A673 (cell line): ENCODE measurements around the gene ARNT2. TPM values are rescaled to one million over a fixed set of nuclear protein-coding genes. Genes with fewer than 3 reads are reported as not detected.

Experiments
- BruUV-seq: library from RNA; stranded (reverse); fragments of 400-500 nt; replicated peaks from 2 replicates; lab custom pipeline; 2021; lab: Mats Ljungman, UMichigan
- CTCF ChIA-PET: fragments of 300-600 bp; sonication (Branson Sonifier 250); formaldehyde crosslinking; loops from one replicate; lab custom pipeline; 2022; ENCODE audit warnings: antibody characterized with exemption; lab: Charles Lee
- POLR2A ChIA-PET: fragments of 300-600 bp; sonication (Branson Sonifier 250); formaldehyde crosslinking; loops from one replicate; lab custom pipeline; 2022; ENCODE audit warnings: antibody characterized with exemption; ENCODE audit not compliant: low non-redundant PET; lab: Charles Lee
- DNase-seq: peaks from one replicate; pipeline ENCODE4 v3.0.0-alpha.2; 2015; ENCODE audit warnings: low spot score
- H3K27ac ChIP-seq: fragments of 200-600 bp; sonication (generic); 2 replicates; pipeline ENCODE4 v1.5.1; 2016; ENCODE audit warnings: mixed run types, low read depth, mild to moderate bottlenecking, mixed read lengths, antibody characterized with exemption, low read length; ENCODE audit not compliant: poor library complexity, severe bottlenecking
- H3K27me3 ChIP-seq: fragments of 200-600 bp; sonication (generic); replicated peaks from 2 replicates; pipeline ENCODE4 v1.6.1; 2017; ENCODE audit warnings: mixed run types, low read depth, mild to moderate bottlenecking, mixed read lengths, antibody characterized with exemption, low read length; ENCODE audit not compliant: insufficient read depth, poor library complexity
- H3K36me3 ChIP-seq: fragments of 200-600 bp; sonication (generic); 2 replicates; pipeline ENCODE4 v1.6.1; 2016; ENCODE audit warnings: mixed run types, mild to moderate bottlenecking, mixed read lengths, antibody characterized with exemption, low read length; ENCODE audit not compliant: insufficient read depth, poor library complexity, severe bottlenecking
- H3K4me1 ChIP-seq: fragments of 200-600 bp; sonication (generic); 2 replicates; pipeline ENCODE4 v1.6.1; 2017; ENCODE audit warnings: mixed run types, mild to moderate bottlenecking, mixed read lengths, antibody characterized with exemption, low read length; ENCODE audit not compliant: insufficient read depth, poor library complexity, severe bottlenecking
- H3K4me3 ChIP-seq: fragments of 200-600 bp; sonication (generic); 2 replicates; pipeline ENCODE4 v1.5.1; 2016; ENCODE audit warnings: low read depth, mixed run types, mild to moderate bottlenecking, mixed read lengths, low read length; ENCODE audit not compliant: poor library complexity, severe bottlenecking
- H3K9me3 ChIP-seq: fragments of 200-600 bp; sonication (generic); 2 replicates; pipeline ENCODE4 v1.6.1; 2016; ENCODE audit warnings: mixed run types, low read depth, mild to moderate bottlenecking, mixed read lengths, antibody characterized with exemption, low read length; ENCODE audit not compliant: poor library complexity, severe bottlenecking
- EZH2 ChIP-seq: fragments of 200-600 bp; sonication (generic); IDR thresholded peaks from 2 replicates; pipeline ENCODE4 v1.6.1; 2017; ENCODE audit warnings: borderline replicate concordance, low read depth, mild to moderate bottlenecking, mixed read lengths, antibody characterized with exemption, low read length; ENCODE audit not compliant: poor library complexity, severe bottlenecking
- intact Hi-C: fragments of 100-400 bp; cut with micrococcal nuclease; formaldehyde crosslinking; loops from one replicate; pipeline ENCODE4 v1.10.0; 2022; ENCODE audit not compliant: unreplicated experiment
- total RNA-seq: library from RNA; stranded (reverse); gene quantifications from 2 replicates; pipeline ENCODE4 v1.2.3, GENCODE V29; 2021
- TF ChIP-seq, protein P1 (sequence below): fragments of 300-800, 200-600 bp; sonication (generic); conservative IDR thresholded peaks from 2 replicates; pipeline ENCODE4 v1.5.1; 2017; ENCODE audit warnings: low read depth, mild to moderate bottlenecking, antibody characterized with exemption, low read length, moderate library complexity, mixed read lengths

ARNT2 gene
- total RNA-seq, 1 experiment from 2014 or later: 2.1 TPM

DNA sequence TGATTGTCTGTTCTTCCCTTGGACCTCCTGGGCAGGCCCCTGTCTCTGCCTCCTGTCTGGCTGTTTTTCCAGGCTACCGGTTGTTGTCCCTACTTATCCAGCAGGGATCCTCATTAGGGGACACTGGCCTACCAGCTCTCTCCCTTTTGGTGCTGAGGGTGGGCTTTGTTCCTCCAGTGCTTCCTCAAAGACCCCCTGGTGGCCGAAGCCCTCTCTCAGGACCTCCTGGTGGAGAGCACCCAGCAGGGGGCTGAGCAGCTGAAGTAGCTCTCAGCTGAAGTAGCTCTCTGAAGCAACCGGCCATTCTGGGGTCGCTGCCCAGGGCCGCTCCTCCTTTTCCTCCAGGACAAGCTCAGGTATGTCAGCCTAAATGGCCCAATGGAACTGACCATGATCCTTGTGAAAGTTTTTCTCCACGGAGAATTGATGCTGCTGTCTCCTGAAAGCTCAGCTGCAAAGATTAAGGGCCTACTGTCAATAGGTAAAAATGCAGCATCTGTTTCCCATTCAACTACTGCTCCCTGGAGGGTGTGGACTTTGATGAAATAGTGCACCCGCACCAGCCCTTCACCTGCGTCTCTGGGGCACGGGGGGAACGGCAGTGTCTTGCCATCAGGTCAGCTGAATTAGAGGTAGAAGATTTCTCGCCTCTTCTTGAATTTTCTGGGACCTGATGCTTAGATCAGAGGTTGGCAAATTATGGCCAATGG, 27.6 kb downstream of the ARNT2 start:
- intact Hi-C loops: no loop called here
- ChIA-PET POLR2A (no interaction called here), CTCF (no interaction called here)
- H3K27ac ChIP-seq: no peak overlapping the region
- H3K9me3 ChIP-seq: no peaks in the 10 kb centered on the region
- H3K4me3 ChIP-seq: no peak overlapping the region
- H3K36me3 ChIP-seq: no peaks in the 10 kb centered on the region
- BruUV-seq: no TSS peak
- TF ChIP-seq, protein P1, sequence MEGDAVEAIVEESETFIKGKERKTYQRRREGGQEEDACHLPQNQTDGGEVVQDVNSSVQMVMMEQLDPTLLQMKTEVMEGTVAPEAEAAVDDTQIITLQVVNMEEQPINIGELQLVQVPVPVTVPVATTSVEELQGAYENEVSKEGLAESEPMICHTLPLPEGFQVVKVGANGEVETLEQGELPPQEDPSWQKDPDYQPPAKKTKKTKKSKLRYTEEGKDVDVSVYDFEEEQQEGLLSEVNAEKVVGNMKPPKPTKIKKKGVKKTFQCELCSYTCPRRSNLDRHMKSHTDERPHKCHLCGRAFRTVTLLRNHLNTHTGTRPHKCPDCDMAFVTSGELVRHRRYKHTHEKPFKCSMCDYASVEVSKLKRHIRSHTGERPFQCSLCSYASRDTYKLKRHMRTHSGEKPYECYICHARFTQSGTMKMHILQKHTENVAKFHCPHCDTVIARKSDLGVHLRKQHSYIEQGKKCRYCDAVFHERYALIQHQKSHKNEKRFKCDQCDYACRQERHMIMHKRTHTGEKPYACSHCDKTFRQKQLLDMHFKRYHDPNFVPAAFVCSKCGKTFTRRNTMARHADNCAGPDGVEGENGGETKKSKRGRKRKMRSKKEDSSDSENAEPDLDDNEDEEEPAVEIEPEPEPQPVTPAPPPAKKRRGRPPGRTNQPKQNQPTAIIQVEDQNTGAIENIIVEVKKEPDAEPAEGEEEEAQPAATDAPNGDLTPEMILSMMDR: no peak
- no peak for TF ChIP-seq EZH2
- no peaks in the 10 kb centered on the region for H3K27me3 ChIP-seq
- no peak for DNase-seq
- H3K4me1 ChIP-seq: no peaks in the 10 kb centered on the region

DNA sequence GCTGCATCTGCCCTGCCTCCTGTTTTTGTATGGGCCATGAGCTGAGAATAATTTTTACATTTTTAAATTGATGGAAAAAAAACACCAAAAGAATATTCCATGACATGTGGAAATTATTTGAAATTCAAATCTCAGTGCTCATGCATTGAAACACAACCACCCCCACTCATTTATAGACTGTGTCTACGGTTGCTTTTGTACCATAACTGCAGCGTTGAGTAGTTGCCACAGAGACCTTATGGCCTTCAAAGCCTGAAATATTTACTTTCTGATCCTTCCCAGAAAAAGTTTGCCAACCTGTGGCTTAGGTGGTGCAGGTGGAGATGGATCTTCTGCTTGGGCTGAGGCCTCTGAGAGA, 28.1 kb downstream of the ARNT2 start:
- TF ChIP-seq EZH2: no peak
- TF ChIP-seq, protein P1: no peak
- intact Hi-C loops: no loop called here
- H3K27ac ChIP-seq: no peak overlapping the region
- BruUV-seq: no TSS peak
- no peaks in the 10 kb centered on the region for H3K27me3 ChIP-seq
- H3K36me3 ChIP-seq: no peaks in the 10 kb centered on the region
- no peak overlapping the region for H3K4me3 ChIP-seq
- no peaks in the 10 kb centered on the region for H3K4me1 ChIP-seq
- ChIA-PET CTCF (no interaction called here), POLR2A (no interaction called here)
- H3K9me3 ChIP-seq: no peaks in the 10 kb centered on the region
- no peak for DNase-seq

DNA sequence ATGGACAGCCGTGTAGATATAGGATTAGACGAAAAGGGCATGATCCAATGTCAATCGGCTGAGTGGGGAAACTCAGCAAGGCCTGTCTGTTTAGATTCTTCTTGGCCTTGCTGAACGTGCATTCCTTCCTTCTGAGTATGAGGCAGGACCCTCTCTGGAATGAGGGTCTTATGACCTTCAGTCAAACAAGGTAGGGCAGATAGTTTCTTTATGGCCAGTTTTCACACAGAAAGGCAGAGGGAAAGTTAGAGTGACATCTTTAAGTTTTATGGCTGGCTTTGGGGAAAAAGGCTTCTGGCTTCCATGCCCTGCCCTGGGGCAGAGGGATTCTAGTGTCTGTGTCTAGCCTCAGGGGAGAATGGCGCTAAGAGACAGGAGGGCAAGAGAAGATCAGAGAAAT, 29.7 kb downstream of the ARNT2 start:
- TF ChIP-seq, protein P1: no peak
- no peak for TF ChIP-seq EZH2
- Histone ChIP-seq H3K27ac (no peak overlapping the region), H3K4me3 (no peak overlapping the region), H3K9me3 (no peaks in the 10 kb centered on the region), H3K4me1 (no peaks in the 10 kb centered on the region), H3K27me3 (no peaks in the 10 kb centered on the region), H3K36me3 (no peaks in the 10 kb centered on the region)
- ChIA-PET POLR2A (no interaction called here), CTCF (no interaction called here)
- no TSS peak for BruUV-seq
- intact Hi-C loops: no loop called here
- DNase-seq: no peak
